GM12878 (cell line): ENCODE measurements around the gene CTSD. TPM values are rescaled to one million over a fixed set of nuclear protein-coding genes. Genes with fewer than 3 reads are reported as not detected.

Experiments used
- ATAC-seq: fragments of 200-7000 bp; cut with Tn5 transposase; 3 replicates; pipeline ENCODE4 v1.9.1; 2020; ENCODE audit warnings: mild to moderate bottlenecking, moderate library complexity
- BruUV-seq: library from RNA; stranded (reverse); fragments of 400-500 nt; replicated peaks from 2 replicates; lab custom pipeline; 2021; lab: Mats Ljungman, UMichigan
- CTCF ChIA-PET: fragments of 300-600 bp; sonication (Branson Sonifier 250); formaldehyde crosslinking; extraction: SDS; loops from one replicate; lab custom pipeline; 2021; ENCODE audit warnings: inconsistent platforms; lab: Yijun Ruan, JAX
- POLR2A ChIA-PET: fragments of 350-600 bp; formaldehyde crosslinking; extraction: SDS; loops from one replicate; lab custom pipeline; 2021; ENCODE audit warnings: inconsistent platforms; lab: Charles Lee
- RAD21 ChIA-PET: fragments of 300-600 bp; sonication (Branson Sonifier 250); formaldehyde crosslinking; loops from one replicate; lab custom pipeline; 2023; ENCODE audit warnings: antibody characterized with exemption; ENCODE audit not compliant: unreplicated experiment; lab: Charles Lee
- SMC1A ChIA-PET: fragments of 300-600 bp; sonication (Branson Sonifier 250); formaldehyde crosslinking; loops from one replicate; lab custom pipeline; 2023; ENCODE audit not compliant: unreplicated experiment, uncharacterized antibody; lab: Charles Lee
- DNase-seq: peaks from one replicate; pipeline ENCODE4 v3.0.0-alpha.2; 2011; ENCODE audit warnings: low read depth, low spot score
- FAIRE-seq: peaks from 3 replicates; lab custom pipeline; 2011; peaks lifted over from hg19 to GRCh38; lab: Jason Lieb, UNC
- H2AFZ ChIP-seq: 2 replicates; pipeline ENCODE4 v1.6.0; 2011; ENCODE audit warnings: low read depth, low read length, control low read depth; ENCODE audit not compliant: control insufficient read depth
- H3K27ac ChIP-seq: 2 replicates; pipeline ENCODE4 v1.5.1; 2011; ENCODE audit warnings: control low read depth; ENCODE audit not compliant: control insufficient read depth, insufficient read depth
- H3K27me3 ChIP-seq, 2 experiments: replicated peaks in 1 of 2; 2 replicates each; pipeline versions ENCODE4 v1.6.0 to v1.6.1; 2011; ENCODE audit warnings: low read length in 1 of 2; ENCODE audit not compliant: control insufficient read depth in 2 of 2, insufficient read depth in 2 of 2
- H3K36me3 ChIP-seq, 2 experiments: 2 replicates each; pipeline ENCODE4 v1.5.1; 2011; ENCODE audit warnings: low read length in 1 of 2; ENCODE audit not compliant: control insufficient read depth in 2 of 2, insufficient read depth in 2 of 2
- H3K4me1 ChIP-seq: 2 replicates; pipeline ENCODE4 v1.6.1; 2011; ENCODE audit warnings: mild to moderate bottlenecking, low read length, moderate library complexity, mixed read lengths; ENCODE audit not compliant: control insufficient read depth, insufficient read depth
- H3K4me2 ChIP-seq: 2 replicates; pipeline ENCODE4 v1.6.0; 2011; ENCODE audit warnings: control low read depth; ENCODE audit not compliant: control insufficient read depth, insufficient read depth
- H3K4me3 ChIP-seq: fragments of 200-600 bp; sonication (generic); 2 replicates; pipeline ENCODE4 v1.5.1; 2016
- H3K79me2 ChIP-seq: 2 replicates; pipeline ENCODE4 v1.6.0; 2011; ENCODE audit warnings: low read length; ENCODE audit not compliant: control insufficient read depth, insufficient read depth
- H3K9ac ChIP-seq: 2 replicates; pipeline ENCODE4 v1.8.0; 2011; ENCODE audit warnings: low read length, control low read depth, mixed read lengths; ENCODE audit not compliant: control insufficient read depth, insufficient read depth
- H3K9me3 ChIP-seq: replicated peaks from 3 replicates; pipeline ENCODE4 v1.5.1; 2011; ENCODE audit warnings: mild to moderate bottlenecking, low read length; ENCODE audit not compliant: control insufficient read depth, insufficient read depth
- H4K20me1 ChIP-seq: 2 replicates; pipeline ENCODE4 v1.6.0; 2011; ENCODE audit not compliant: control insufficient read depth, insufficient read depth
- BMI1 ChIP-seq: fragments of 450-650 bp; IDR thresholded peaks from 2 replicates; pipeline ENCODE4 v1.6.1; 2016; ENCODE audit warnings: mild to moderate bottlenecking, moderate library complexity, borderline replicate concordance
- CBFB ChIP-seq: IDR thresholded peaks from 2 replicates; pipeline ENCODE4 v1.6.1; 2016; ENCODE audit warnings: antibody characterized with exemption, low read depth
- CEBPB ChIP-seq, 2 experiments: fragments of 150-350 bp in 1 of 2; IDR thresholded peaks; 2 replicates each; pipeline ENCODE4 v1.6.1; 2012 to 2014; ENCODE audit warnings: low read depth in 2 of 2, low read length in 2 of 2, borderline replicate concordance in 1 of 2, inconsistent platforms in 1 of 2
- E2F4 ChIP-seq: IDR thresholded peaks from 2 replicates; pipeline ENCODE4 v1.6.1; 2012; ENCODE audit warnings: low read depth, low read length, improper control_type of control experiment
- EP300 ChIP-seq, 2 experiments: fragments of 150-350 bp in 1 of 2; IDR thresholded peaks; 2 replicates each; pipeline ENCODE4 v1.6.1; 2011 to 2012; ENCODE audit warnings: low read depth in 2 of 2, low read length in 2 of 2, borderline replicate concordance in 1 of 2, improper control_type of control experiment in 1 of 2, inconsistent platforms in 1 of 2; ENCODE audit not compliant: control insufficient read depth in 1 of 2
- MLLT1 ChIP-seq: fragments of 450-650 bp; IDR thresholded peaks from 2 replicates; pipeline ENCODE4 v1.6.1; 2016; ENCODE audit warnings: mild to moderate bottlenecking
- NRF1 ChIP-seq: conservative IDR thresholded peaks from 2 replicates; pipeline ENCODE4 v1.6.1; 2011; ENCODE audit warnings: mild to moderate bottlenecking, low read depth, low read length, improper control_type of control experiment
- RELA ChIP-seq: fragments of 450-650 bp; IDR thresholded peaks from 2 replicates; pipeline ENCODE4 v1.8.0; 2014; ENCODE audit warnings: borderline replicate concordance; ENCODE audit not compliant: partially characterized antibody
- SKIL ChIP-seq: fragments of 450-650 bp; IDR thresholded peaks from 2 replicates; pipeline ENCODE4 v1.6.1; 2017; ENCODE audit warnings: mild to moderate bottlenecking, low read depth, inconsistent platforms; ENCODE audit not compliant: poor library complexity, severe bottlenecking
- STAT1 ChIP-seq: fragments of 450-650 bp; conservative IDR thresholded peaks from 2 replicates; pipeline ENCODE4 v1.6.1; 2014; ENCODE audit warnings: antibody characterized with exemption, mild to moderate bottlenecking
- TCF12 ChIP-seq: IDR thresholded peaks from 2 replicates; pipeline ENCODE4 v1.6.1; 2011; ENCODE audit warnings: low read depth, mild to moderate bottlenecking, low read length
- ZBTB40 ChIP-seq: fragments of 450-650 bp; IDR thresholded peaks from 2 replicates; pipeline ENCODE4 v1.6.1; 2016; ENCODE audit warnings: mild to moderate bottlenecking, moderate library complexity, borderline replicate concordance
- ZNF217 ChIP-seq: fragments of 450-650 bp; IDR thresholded peaks from 2 replicates; pipeline ENCODE4 v1.6.1; 2017; ENCODE audit warnings: antibody characterized with exemption, mild to moderate bottlenecking
- ZNF384 ChIP-seq: IDR thresholded peaks from 2 replicates; pipeline ENCODE4 v1.6.1; 2012; ENCODE audit warnings: low read depth, mild to moderate bottlenecking, low read length, improper control_type of control experiment, borderline replicate concordance
- WGBS: methylation state at CpG from one replicate; pipeline ENCODE4 v1.1.6; 2016; ENCODE audit warnings: low lambda C conversion rate; ENCODE audit not compliant: insufficient replicate concordance, insufficient coverage; ENCODE audit errors: missing lambda C conversion rate; 5-methylcytosine and 5-hydroxymethylcytosine counted together
- in situ Hi-C: fragments of 300-500 bp; cut with MboI; formaldehyde crosslinking; loops from 9 replicates; pipeline ENCODE4 v1.14.3; 2018; ENCODE audit warnings: mixed read lengths
- intact Hi-C: fragments of 100-400 bp; cut with micrococcal nuclease; formaldehyde crosslinking; loops from one replicate; pipeline ENCODE4 v1.14.2; 2022; ENCODE audit not compliant: unreplicated experiment
- polyA plus RNA-seq, 11 experiments: library from polyadenylated mRNA; depleted of rRNA in 4 of 11; unstranded in 6 of 11; stranded (reverse) in 5 of 11; fragments of >200 nt; fragmentation: Nextera tagmentation in 4 of 11; fragmentation: Illumina TruSeq in 1 of 11; extraction: Ambion mirVana in 4 of 11; extraction: Trizol in 1 of 11; gene quantifications; 1 replicate in 1 of 11; 2 replicates in 10 of 11; pipeline versions ENCODE4 v1.2.1 to v1.2.3, GENCODE V29; 2011 to 2016; ENCODE audit warnings: inconsistent platforms in 2 of 11, missing spikeins in 2 of 11, low read depth in 1 of 11
- total RNA-seq, 4 experiments: library from RNA; depleted of rRNA in 3 of 4; stranded (reverse); fragments of >200 nt in 3 of 4; fragmentation: Illumina TruSeq in 1 of 4; extraction: Trizol in 1 of 4; gene quantifications; 2 replicates each; pipeline versions ENCODE4 v1.2.1 to v1.2.3, GENCODE V29; 2013 to 2021

Gene CTSD
- total and polyA plus RNA-seq, 10 of the 15 experiments (the other 5 are each of a cell fraction or from before 2014, with no cell fraction given) = 0.42 to 54.6 (median 25.0) TPM

GRCh38 chr11:1797391-1798125 lies 33.8 kb upstream of the CTSD start:
- no peaks in the 10 kb centered on the region for H4K20me1 ChIP-seq
- ChIA-PET SMC1A (no interaction called here), CTCF (interaction anchor here (0.6 kb wide), 1 partner anchor 239 kb away, joined by 3 read pairs; no protein-coding TSS in a partner anchor), RAD21 (no interaction called here), POLR2A (interaction anchor here (0.6 kb wide), 1 partner anchor 1210 kb away, joined by 5 read pairs; no protein-coding TSS in a partner anchor)
- ATAC-seq (no peak), FAIRE-seq (no peak), DNase-seq (no peak)
- no peak overlapping the region for H3K9ac ChIP-seq
- no peaks in the 10 kb centered on the region for H3K4me1 ChIP-seq
- no peak overlapping the region for H3K27ac ChIP-seq
- WGBS = 52% methylated on average over 14 of the region's 14 CpGs
- H3K79me2 ChIP-seq = no peaks in the 10 kb centered on the region
- intact Hi-C loops = no loop called here
- no TSS peak for BruUV-seq
- no peak overlapping the region for H3K4me2 ChIP-seq
- in situ Hi-C loops = no loop called here
- no peaks in the 10 kb centered on the region for H3K9me3 ChIP-seq
- no peaks in the 10 kb centered on the region for H3K36me3 ChIP-seq
- no peak overlapping the region for H2AFZ ChIP-seq
- H3K27me3 ChIP-seq = no peaks in the 10 kb centered on the region; a peak in 2 of 4 replicates
- no peak overlapping the region for H3K4me3 ChIP-seq
- TF ChIP-seq CBFB (no peak), STAT1 (no peak), ZNF384 (no peak), ZBTB40 (no peak), EP300 (IDR thresholded peaks at IDR 0.05; ENCODE audit: borderline replicate concordance in 1 of 2, control insufficient read depth in 1 of 2, low read depth in 2 of 2, low read length in 2 of 2) (no peak), SKIL (no peak), MLLT1 (no peak), TCF12 (no peak), NRF1 (no peak), BMI1 (no peak), CEBPB (IDR thresholded peaks at IDR 0.05; ENCODE audit: borderline replicate concordance in 1 of 2, low read depth in 2 of 2, low read length in 2 of 2) (no peak), ZNF217 (no peak), RELA (no peak), E2F4 (no peak)
